Stomach (tissue), 4 donors: ENCODE measurements around the gene STT3A.

ENCODE experiments used
- CTCF ChIP-seq, 7 experiments: fragments of 450-650 bp in 4 of 7; fragments of 200-600 bp in 3 of 7; sonication (generic) in 3 of 7; IDR thresholded peaks; one replicate each; pipeline ENCODE4 v1.5.1; 2016 to 2019; ENCODE audit warnings: antibody characterized with exemption in 7 of 7, control low read depth in 2 of 7, mild to moderate bottlenecking in 1 of 7
- EP300 ChIP-seq: sonication (generic); formaldehyde crosslinking; IDR thresholded peaks from one replicate; pipeline ENCODE4 v1.6.1; 2017; ENCODE audit warnings: antibody characterized with exemption
- POLR2A ChIP-seq, 4 donors: fragments of 450-650 bp; IDR thresholded peaks; one replicate each; pipeline ENCODE4 v1.6.1; 2016; ENCODE audit warnings: antibody characterized with exemption in 4 of 4, control low read depth in 2 of 4, mild to moderate bottlenecking in 1 of 4, moderate library complexity in 1 of 4

- no peak for TF ChIP-seq CTCF (IDR thresholded peaks at IDR 0.05)
- TF ChIP-seq POLR2A (IDR thresholded peaks at IDR 0.05) = no peak
- no peak for TF ChIP-seq EP300
These were observed 70.0 kb downstream of the STT3A start for GRCh38 chr11:125662689-125663088.
